ENCODE data around the gene PARD3B. TPM values are rescaled to one million over a fixed set of nuclear protein-coding genes. Genes with fewer than 3 reads are reported as not detected.

Gene PARD3B
- total and polyA plus RNA-seq, 10 of the 15 experiments (the other 5 are each of a cell fraction or from before 2014, with no cell fraction given) = 0.01 to 0.54 (median 0.07) TPM; not detected in 7

GRCh38 chr2:205637320-205637602 lies 1092.0 kb downstream of the PARD3B start:
- H3K4me1 ChIP-seq (ENCODE audit: control insufficient read depth, insufficient read depth, low read length) = no peaks in the 10 kb centered on the region
- ATAC-seq (no peak), FAIRE-seq (no peak), DNase-seq (ENCODE audit: low read depth, low spot score) (no peak)
- in situ Hi-C loops (cut with MboI) = no loop called here
- no peak overlapping the region for H3K9ac ChIP-seq (ENCODE audit: control insufficient read depth, insufficient read depth, low read length)
- H3K36me3 ChIP-seq (ENCODE audit: control insufficient read depth in 2 of 2, insufficient read depth in 2 of 2, low read length in 1 of 2) = no peaks in the 10 kb centered on the region
- H3K9me3 ChIP-seq (replicated peaks; ENCODE audit: control insufficient read depth, insufficient read depth, low read length) = no peaks in the 10 kb centered on the region; the same call in 2 of the 3 replicates
- SMC1A ChIA-PET (ENCODE audit: uncharacterized antibody, unreplicated experiment) = no interaction called here
- RAD21 ChIA-PET (ENCODE audit: unreplicated experiment) = no interaction called here
- H3K27me3 ChIP-seq (replicated peaks in 1 of 2; ENCODE audit: control insufficient read depth in 2 of 2, insufficient read depth in 2 of 2, low read length in 1 of 2) = peaks cover 3 to 14% of the 10 kb centered on the region in 2 experiments
- H3K4me3 ChIP-seq = no peak overlapping the region
- no peak overlapping the region for H3K4me2 ChIP-seq (ENCODE audit: control insufficient read depth, insufficient read depth)
- H2AFZ ChIP-seq (ENCODE audit: control insufficient read depth, low read depth, low read length) = no peak overlapping the region
- H3K27ac ChIP-seq (ENCODE audit: control insufficient read depth, insufficient read depth) = no peak overlapping the region
- H4K20me1 ChIP-seq (ENCODE audit: control insufficient read depth, insufficient read depth) = no peaks in the 10 kb centered on the region
- intact Hi-C loops (cut with micrococcal nuclease; ENCODE audit: unreplicated experiment) = no loop called here
- POLR2A ChIA-PET = no interaction called here
- no TSS peak for BruUV-seq (replicated peaks)
- CTCF ChIA-PET = no interaction called here
- no peaks in the 10 kb centered on the region for H3K79me2 ChIP-seq (ENCODE audit: control insufficient read depth, insufficient read depth, low read length)
- TF ChIP-seq CEBPZ (IDR thresholded peaks at IDR 0.05; ENCODE audit: low read depth, low read length) (no peak), CBX3 (IDR thresholded peaks at IDR 0.05; ENCODE audit: borderline replicate concordance, low read depth) (no peak), POU2F2 (IDR thresholded peaks at IDR 0.05; ENCODE audit: borderline replicate concordance, low read depth, low read length) (no peak), BMI1 (IDR thresholded peaks at IDR 0.05; ENCODE audit: borderline replicate concordance) (no peak), GABPA (IDR thresholded peaks at IDR 0.05; ENCODE audit: low read depth) (no peak), ZNF274 (IDR thresholded peaks at IDR 0.05; ENCODE audit: insufficient read depth, insufficient read length) (no peak), E2F8 (IDR thresholded peaks at IDR 0.05; ENCODE audit: low read depth, partially characterized antibody) (no peak), ZNF687 (IDR thresholded peaks at IDR 0.05) (no peak), ZBTB33 (IDR thresholded peaks at IDR 0.05) (no peak), PBX3 (IDR thresholded peaks at IDR 0.05; ENCODE audit: insufficient replicate concordance, low read depth, low read length) (no peak)
